Raji (cell line): ENCODE measurements around the gene LBP.

Source experiments
- POLR2A ChIP-seq: IDR thresholded peaks from 2 replicates; pipeline ENCODE4 v1.6.1; 2011; ENCODE audit warnings: low read depth, low read length, control low read depth; ENCODE audit not compliant: insufficient read depth

LBP gene

GRCh38 chr20:38346247-38346651, at the start of gene LBP:
Gene LBP, plus strand, starts transcription at chr20:38346482. Its CDS starts 35 bp downstream, at chr20:38346517.
- no peak for TF ChIP-seq POLR2A

- no peak for TF ChIP-seq POLR2A
Measured at GRCh38 chr20:38297916-38298674, 48.2 kb upstream of the LBP start.

GRCh38 chr20:38298768-38299288, 47.5 kb upstream of the LBP start:
- no peak for TF ChIP-seq POLR2A

- TF ChIP-seq POLR2A: no peak
Measured at GRCh38 chr20:38299963-38300362, 46.3 kb upstream of the LBP start.

- TF ChIP-seq POLR2A: no peak
Measured at GRCh38 chr20:38300438-38300837, 45.8 kb upstream of the LBP start.

GRCh38 chr20:38301309-38301708, 45.0 kb upstream of the LBP start:
- TF ChIP-seq POLR2A: no peak

- no peak for TF ChIP-seq POLR2A
Measured at GRCh38 chr20:38302786-38303185, 43.5 kb upstream of the LBP start.

GRCh38 chr20:38303908-38304379, 42.3 kb upstream of the LBP start, which contains the start of gene BPI:
Gene BPI, plus strand, starts transcription at chr20:38304156. Its CDS starts 68 bp downstream, at chr20:38304224.
- no peak for TF ChIP-seq POLR2A

- TF ChIP-seq POLR2A: no peak
Measured at GRCh38 chr20:38304845-38305447, 41.3 kb upstream of the LBP start.

- TF ChIP-seq POLR2A: no peak
Measured at GRCh38 chr20:38305541-38305940, 40.7 kb upstream of the LBP start.

GRCh38 chr20:38306379-38306778, 39.9 kb upstream of the LBP start:
- TF ChIP-seq POLR2A: no peak

GRCh38 chr20:38307371-38308046, 38.8 kb upstream of the LBP start:
- no peak for TF ChIP-seq POLR2A

GRCh38 chr20:38308047-38308438, 38.2 kb upstream of the LBP start:
- no peak for TF ChIP-seq POLR2A

- TF ChIP-seq POLR2A: no peak
Measured at GRCh38 chr20:38308447-38308846, 37.8 kb upstream of the LBP start.

- no peak for TF ChIP-seq POLR2A
Measured at GRCh38 chr20:38311091-38311490, 35.2 kb upstream of the LBP start.

GRCh38 chr20:38311491-38311890, 34.8 kb upstream of the LBP start:
- TF ChIP-seq POLR2A: no peak
